HUES48 (cell line): ENCODE measurements around the gene ANKFN1.

ENCODE experiments used
- H3K27ac ChIP-seq: one replicate; pipeline ENCODE4 v1.7.0; 2013; ENCODE audit warnings: low read depth, low read length, inconsistent platforms
- H3K27me3 ChIP-seq: 2 replicates; pipeline ENCODE4 v1.6.1; 2013; ENCODE audit warnings: mild to moderate bottlenecking, low read length; ENCODE audit not compliant: control insufficient read depth, insufficient read depth
- H3K36me3 ChIP-seq: 2 replicates; pipeline ENCODE4 v1.6.1; 2013; ENCODE audit warnings: low read length; ENCODE audit not compliant: control insufficient read depth, insufficient read depth
- H3K4me1 ChIP-seq: 2 replicates; pipeline ENCODE4 v1.6.1; 2013; ENCODE audit warnings: mild to moderate bottlenecking, low read length; ENCODE audit not compliant: control insufficient read depth, insufficient read depth
- H3K4me3 ChIP-seq: 2 replicates; pipeline ENCODE4 v1.5.1; 2013; ENCODE audit warnings: mild to moderate bottlenecking, low read depth, low read length
- H3K9ac ChIP-seq: 2 replicates; pipeline ENCODE4 v1.6.1; 2013; ENCODE audit warnings: mild to moderate bottlenecking, low read depth, low read length, moderate library complexity
- H3K9me3 ChIP-seq: 2 replicates; pipeline ENCODE4 v1.6.1; 2013; ENCODE audit warnings: low read length; ENCODE audit not compliant: control insufficient read depth, insufficient read depth

Gene ANKFN1

DNA sequence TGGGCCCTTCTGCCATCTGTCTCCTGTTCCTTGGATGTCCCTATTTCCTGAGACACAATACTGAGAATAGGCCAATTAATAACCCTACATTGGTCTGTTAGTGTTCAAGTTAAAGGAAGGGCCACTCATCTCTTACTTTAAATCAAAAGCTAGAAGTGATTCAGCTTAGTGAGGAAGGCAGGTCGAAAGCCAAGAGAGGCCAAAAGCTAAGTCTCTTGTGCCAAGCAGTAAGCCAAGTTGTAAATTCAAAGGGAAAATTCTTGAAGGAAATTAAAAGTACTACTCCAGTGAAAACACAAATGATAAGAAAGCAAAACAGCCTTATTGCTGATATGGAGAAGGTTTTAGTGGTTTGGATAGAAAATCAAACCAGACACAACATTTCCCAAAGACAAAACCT, 28.8 kb downstream of the ANKFN1 start:
- Histone ChIP-seq H3K4me1 (no peaks in the 10 kb centered on the region), H3K9ac (no peak overlapping the region), H3K4me3 (no peak overlapping the region), H3K27ac (no peak overlapping the region), H3K27me3 (no peaks in the 10 kb centered on the region), H3K36me3 (no peaks in the 10 kb centered on the region), H3K9me3 (no peaks in the 10 kb centered on the region)

DNA sequence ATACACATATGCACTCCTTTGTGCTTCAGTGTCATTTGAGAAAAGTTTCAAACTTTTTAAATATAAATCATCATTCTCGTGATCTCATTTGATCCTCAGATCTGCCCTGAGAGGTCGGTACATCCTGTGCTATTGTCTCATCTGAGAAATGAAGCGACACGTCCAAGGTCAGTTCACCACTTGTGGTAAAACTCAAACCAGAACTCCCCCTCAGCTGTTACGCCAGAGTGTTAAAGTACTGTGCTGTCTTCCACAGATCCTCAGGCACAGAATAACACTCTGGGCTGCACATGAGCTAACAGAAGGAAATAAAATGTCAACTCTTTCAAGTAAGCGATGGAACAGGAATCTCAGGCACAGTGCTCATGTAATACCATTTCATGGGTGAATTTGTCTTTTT, 31.4 kb downstream of the ANKFN1 start:
- Histone ChIP-seq H3K27me3 (no peaks in the 10 kb centered on the region), H3K4me3 (no peak overlapping the region), H3K9me3 (no peaks in the 10 kb centered on the region), H3K27ac (no peak overlapping the region), H3K9ac (no peak overlapping the region), H3K36me3 (no peaks in the 10 kb centered on the region), H3K4me1 (no peaks in the 10 kb centered on the region)

DNA sequence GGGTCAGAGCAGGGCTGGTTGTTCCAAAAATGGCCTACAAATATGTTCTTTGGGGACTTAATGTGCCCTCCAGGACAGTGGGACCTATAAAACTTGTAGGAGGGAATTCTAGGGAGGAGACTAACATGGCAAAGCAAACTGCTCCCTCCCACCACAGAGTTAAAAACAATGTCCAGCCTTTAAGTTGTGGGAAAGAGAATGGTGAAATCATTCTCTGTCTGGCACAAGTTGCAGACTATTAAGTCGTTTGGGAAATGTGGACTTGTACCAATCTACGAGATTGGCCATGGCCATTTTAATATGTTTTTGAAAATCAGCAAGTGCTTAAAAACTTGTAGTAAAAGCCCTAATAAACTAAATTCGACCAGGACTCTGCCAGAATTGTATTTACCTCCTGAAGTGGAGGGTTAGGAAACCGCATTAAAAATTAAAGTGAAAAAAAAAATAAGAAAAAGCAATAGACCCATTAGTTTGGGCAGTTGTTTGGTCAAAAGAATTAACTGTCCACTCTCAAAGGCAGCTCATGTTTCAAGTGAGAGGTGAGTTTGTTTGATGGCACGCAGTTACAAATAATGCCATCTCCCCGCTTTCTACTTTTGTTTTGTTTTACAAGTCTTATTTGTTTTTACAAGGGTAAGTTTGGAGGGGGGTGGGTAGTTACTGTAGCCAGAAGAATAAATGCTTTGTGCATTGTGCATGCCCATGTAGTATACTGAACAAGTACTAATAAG, 32.4 kb downstream of the ANKFN1 start:
- Histone ChIP-seq H3K27ac (no peak overlapping the region), H3K9ac (no peak overlapping the region), H3K4me3 (no peak overlapping the region), H3K4me1 (no peaks in the 10 kb centered on the region), H3K9me3 (no peaks in the 10 kb centered on the region), H3K36me3 (no peaks in the 10 kb centered on the region), H3K27me3 (no peaks in the 10 kb centered on the region)

DNA sequence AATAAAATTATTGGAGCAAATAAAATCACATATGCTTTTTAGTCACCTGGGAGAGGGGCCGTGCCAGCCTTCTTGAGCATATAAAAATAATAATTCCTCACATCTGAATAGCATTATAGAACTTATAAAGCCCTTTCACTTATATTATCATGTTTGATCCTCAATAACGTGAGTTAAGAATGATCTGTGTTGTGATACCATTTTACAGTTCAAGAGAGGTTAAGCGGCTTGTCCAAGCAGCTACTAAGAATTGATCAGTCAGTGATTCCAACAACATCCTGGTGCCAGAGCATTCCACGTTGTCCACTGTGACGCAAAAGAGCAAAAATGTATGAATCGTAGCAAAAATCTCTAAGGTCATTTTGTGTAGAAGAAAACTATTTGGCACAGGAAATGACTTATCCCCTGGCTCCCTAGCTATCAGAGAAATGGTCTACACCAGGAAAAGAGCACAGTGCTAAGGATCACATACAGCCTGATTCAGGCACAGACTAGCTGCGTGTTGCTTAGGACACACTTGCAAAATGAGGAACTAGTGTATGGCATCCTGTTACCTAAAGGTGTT, 33.0 kb downstream of the ANKFN1 start:
- H3K27me3 ChIP-seq, result no peaks in the 10 kb centered on the region
- H3K4me3 ChIP-seq, result no peak overlapping the region
- no peaks in the 10 kb centered on the region for H3K4me1 ChIP-seq
- H3K27ac ChIP-seq, result no peak overlapping the region
- no peaks in the 10 kb centered on the region for H3K36me3 ChIP-seq
- no peak overlapping the region for H3K9ac ChIP-seq
- no peaks in the 10 kb centered on the region for H3K9me3 ChIP-seq

DNA sequence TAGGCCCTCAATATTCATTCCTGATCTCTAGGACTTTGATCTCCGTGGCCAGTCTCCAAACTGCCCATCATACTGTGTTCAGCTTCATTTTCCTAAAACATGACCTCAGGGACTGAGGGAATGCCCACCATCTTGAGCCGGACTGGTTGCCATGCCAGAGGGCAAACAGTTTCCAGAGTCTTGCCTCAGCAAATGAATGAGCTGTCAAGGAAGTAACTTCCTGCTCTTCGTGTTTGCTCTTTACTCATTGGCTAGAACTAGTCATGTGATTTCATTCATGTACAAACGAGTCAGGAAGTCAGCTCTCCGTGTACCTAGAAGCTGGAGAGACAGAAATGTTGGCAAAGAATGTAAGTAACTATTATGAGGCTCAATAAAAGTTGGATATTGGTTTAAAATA, 50.2 kb downstream of the ANKFN1 start:
- no peaks in the 10 kb centered on the region for H3K36me3 ChIP-seq
- H3K4me3 ChIP-seq, result no peak overlapping the region
- H3K9ac ChIP-seq, result no peak overlapping the region
- H3K27ac ChIP-seq, result no peak overlapping the region
- 0 out of 2 replicates have a peak, but pooled peaks cover 3% of the 10 kb centered on the region for H3K9me3 ChIP-seq
- H3K27me3 ChIP-seq, result no peaks in the 10 kb centered on the region
- no peaks in the 10 kb centered on the region for H3K4me1 ChIP-seq

DNA sequence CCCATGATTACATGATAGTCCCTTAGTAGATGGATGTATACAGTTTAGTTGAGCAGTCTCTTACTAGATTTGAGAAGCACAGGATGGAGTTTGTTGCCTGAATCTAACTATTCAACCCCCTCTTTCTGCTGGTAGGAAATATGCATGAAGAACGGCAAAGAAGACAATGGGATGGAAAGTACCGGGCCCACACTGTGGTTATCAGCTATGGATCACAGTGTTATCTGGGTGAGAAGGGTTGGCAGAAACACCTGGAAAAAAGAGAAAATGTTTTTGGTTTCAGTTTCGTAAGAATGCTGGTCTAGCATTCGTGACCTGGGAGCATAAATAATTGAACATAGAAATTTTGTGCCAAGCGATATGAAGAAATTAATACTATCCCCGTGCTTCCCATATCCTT, 53.1 kb downstream of the ANKFN1 start:
- H3K9me3 ChIP-seq, result 0 out of 2 replicates have a peak, but pooled peaks cover 3% of the 10 kb centered on the region
- no peak overlapping the region for H3K4me3 ChIP-seq
- H3K27me3 ChIP-seq, result no peaks in the 10 kb centered on the region
- H3K27ac ChIP-seq, result no peak overlapping the region
- no peaks in the 10 kb centered on the region for H3K4me1 ChIP-seq
- H3K9ac ChIP-seq, result no peak overlapping the region
- no peaks in the 10 kb centered on the region for H3K36me3 ChIP-seq

DNA sequence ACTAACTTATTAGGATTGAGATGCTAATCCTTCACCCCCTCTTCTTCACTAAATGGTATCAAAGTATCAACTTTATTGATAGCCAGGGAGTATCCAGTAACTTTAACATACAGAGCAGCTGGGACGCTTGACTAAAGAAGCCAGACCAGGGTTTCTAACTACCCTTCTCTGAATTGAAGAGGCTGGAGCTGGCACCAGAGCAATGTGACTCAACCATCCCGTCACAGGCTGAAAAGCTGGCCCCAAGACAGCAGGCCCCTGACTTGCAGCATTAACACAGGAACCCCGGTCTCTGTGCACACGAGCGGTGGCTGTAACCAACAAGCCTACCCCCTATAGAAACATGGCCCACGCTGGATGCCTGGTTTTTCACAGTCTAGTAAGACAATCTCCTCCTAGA, 59.8 kb downstream of the ANKFN1 start:
- H3K4me1 ChIP-seq, result no peaks in the 10 kb centered on the region
- H3K36me3 ChIP-seq, result no peaks in the 10 kb centered on the region
- H3K9me3 ChIP-seq, result no peaks in the 10 kb centered on the region
- no peak overlapping the region for H3K9ac ChIP-seq
- H3K27me3 ChIP-seq, result no peaks in the 10 kb centered on the region
- H3K27ac ChIP-seq, result no peak overlapping the region
- H3K4me3 ChIP-seq, result no peak overlapping the region

DNA sequence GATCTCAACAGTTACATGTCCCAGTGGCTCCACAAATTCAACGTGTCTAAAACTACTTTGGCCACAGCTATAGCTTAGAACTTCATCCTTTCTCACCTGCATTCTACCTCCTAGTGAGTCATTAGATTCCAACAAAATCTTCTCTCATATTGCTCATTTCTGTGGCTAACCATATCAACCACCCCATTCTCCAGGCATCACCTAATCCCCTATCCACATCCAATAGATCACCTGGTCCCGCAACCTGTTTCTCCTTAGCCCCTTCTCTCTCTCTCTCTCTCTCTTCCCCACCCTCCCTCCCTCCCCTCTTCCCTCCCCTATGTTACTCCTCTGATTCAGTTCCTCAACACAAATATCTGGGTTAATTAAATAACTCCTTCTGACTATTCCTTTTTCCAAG, 64.6 kb downstream of the ANKFN1 start:
- H3K36me3 ChIP-seq, result no peaks in the 10 kb centered on the region
- H3K9me3 ChIP-seq, result no peaks in the 10 kb centered on the region
- H3K27ac ChIP-seq, result no peak overlapping the region
- H3K4me3 ChIP-seq, result no peak overlapping the region
- no peaks in the 10 kb centered on the region for H3K4me1 ChIP-seq
- no peak overlapping the region for H3K9ac ChIP-seq
- H3K27me3 ChIP-seq, result no peaks in the 10 kb centered on the region

DNA sequence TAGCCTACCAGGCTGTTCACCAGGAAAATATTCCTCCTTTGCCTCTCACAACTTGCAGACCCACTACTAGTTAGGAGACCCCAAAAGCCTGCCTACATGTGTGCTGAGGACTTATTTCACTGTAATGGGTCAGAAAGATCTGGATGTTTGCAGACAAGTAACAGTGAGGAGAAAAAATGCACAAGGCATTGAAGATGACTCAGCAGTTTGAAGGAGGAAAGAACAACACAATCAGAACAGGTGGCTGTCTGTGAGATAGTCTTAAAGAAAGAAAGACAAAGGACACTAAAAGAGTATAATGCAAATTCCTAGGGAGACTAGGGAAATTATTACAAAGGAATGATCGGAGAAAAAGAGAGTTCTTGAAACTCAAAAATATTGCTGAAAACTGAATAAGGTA, 69.0 kb downstream of the ANKFN1 start:
- H3K27ac ChIP-seq, result no peak overlapping the region
- no peaks in the 10 kb centered on the region for H3K4me1 ChIP-seq
- no peaks in the 10 kb centered on the region for H3K36me3 ChIP-seq
- no peaks in the 10 kb centered on the region for H3K27me3 ChIP-seq
- H3K9me3 ChIP-seq, result no peaks in the 10 kb centered on the region
- H3K9ac ChIP-seq, result no peak overlapping the region
- H3K4me3 ChIP-seq, result no peak overlapping the region

DNA sequence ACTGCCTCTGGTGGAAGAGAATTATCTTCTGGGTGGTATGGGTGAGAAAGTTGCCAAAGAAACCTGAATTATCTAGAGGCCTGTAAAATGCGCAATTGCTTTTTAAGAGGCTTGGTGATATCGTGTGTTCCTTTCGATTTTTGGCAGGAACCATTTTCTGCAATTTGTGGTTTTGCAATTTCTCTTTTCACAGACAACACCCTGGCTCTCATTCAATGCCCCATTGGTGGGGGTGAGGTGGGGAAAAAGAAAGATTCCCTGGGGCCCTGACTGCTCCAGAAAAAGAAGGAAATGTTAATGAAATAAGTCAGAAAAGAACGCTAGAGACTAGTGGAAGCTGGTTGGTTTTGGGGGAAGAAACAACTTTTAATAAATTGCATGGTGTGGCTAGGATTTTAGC, 77.4 kb downstream of the ANKFN1 start:
- Histone ChIP-seq H3K36me3 (no peaks in the 10 kb centered on the region), H3K27me3 (no peaks in the 10 kb centered on the region), H3K4me3 (no peak overlapping the region), H3K27ac (no peak overlapping the region), H3K9me3 (0 out of 2 replicates have a peak, but pooled peaks cover 5% of the 10 kb centered on the region), H3K9ac (no peak overlapping the region), H3K4me1 (peaks cover 7% of the 10 kb centered on the region)

DNA sequence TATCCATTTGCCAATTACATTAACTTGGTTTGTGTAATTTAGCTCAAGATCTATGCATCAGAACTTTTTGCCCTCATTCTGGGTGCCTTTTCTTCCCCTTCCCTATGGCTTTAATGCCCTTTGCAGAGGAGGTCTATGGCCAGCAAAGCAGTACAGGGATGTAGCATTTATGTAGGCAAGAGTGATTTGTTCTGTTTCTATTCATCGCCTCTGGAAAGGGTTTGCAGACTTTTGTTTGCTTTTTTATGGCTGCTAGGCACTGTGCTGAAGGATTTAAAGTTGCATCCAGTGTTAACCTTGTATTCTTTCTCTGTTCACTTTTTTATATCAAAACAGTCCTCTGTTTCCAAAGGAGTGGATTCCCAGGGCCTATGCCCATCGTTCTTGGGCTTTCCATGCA, 78.0 kb downstream of the ANKFN1 start:
- Histone ChIP-seq H3K27ac (no peak overlapping the region), H3K36me3 (no peaks in the 10 kb centered on the region), H3K4me3 (no peak overlapping the region), H3K9me3 (0 out of 2 replicates have a peak, but pooled peaks cover 5% of the 10 kb centered on the region), H3K4me1 (peaks cover 7% of the 10 kb centered on the region), H3K9ac (no peak overlapping the region), H3K27me3 (no peaks in the 10 kb centered on the region)
